Measurements from ENCODE around the gene MAS1L. TPM values are rescaled to one million over a fixed set of nuclear protein-coding genes. Genes with fewer than 3 reads are reported as not detected.

Gene MAS1L, protein sequence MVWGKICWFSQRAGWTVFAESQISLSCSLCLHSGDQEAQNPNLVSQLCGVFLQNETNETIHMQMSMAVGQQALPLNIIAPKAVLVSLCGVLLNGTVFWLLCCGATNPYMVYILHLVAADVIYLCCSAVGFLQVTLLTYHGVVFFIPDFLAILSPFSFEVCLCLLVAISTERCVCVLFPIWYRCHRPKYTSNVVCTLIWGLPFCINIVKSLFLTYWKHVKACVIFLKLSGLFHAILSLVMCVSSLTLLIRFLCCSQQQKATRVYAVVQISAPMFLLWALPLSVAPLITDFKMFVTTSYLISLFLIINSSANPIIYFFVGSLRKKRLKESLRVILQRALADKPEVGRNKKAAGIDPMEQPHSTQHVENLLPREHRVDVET
- not detected for total RNA-seq (ENCODE audit: unreplicated experiment)
- long read RNA-seq, result 0 reads

DNA sequence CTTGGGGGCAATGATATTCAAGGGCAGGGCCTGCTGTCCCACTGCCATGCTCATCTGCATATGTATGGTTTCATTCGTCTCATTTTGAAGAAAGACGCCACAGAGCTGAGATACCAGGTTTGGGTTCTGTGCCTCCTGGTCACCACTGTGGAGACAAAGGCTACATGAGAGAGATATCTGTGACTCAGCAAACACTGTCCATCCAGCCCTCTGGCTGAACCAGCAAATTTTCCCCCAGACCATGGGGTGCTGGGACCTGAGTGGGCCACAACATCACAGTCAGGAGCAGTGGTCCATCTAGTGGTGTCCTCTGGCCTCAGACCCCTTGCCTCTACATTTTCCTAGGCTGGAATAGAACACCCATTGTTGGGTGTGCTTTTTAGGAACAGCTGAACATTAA, at the start of gene MAS1L:
Gene MAS1L (minus strand): TSS at position 297 of the 400 bp plus-strand sequence. CDS start 54 bp downstream, at position 243.
- no peak for DNase-seq (ENCODE audit: low spot score)
- TF ChIP-seq, protein P1, sequence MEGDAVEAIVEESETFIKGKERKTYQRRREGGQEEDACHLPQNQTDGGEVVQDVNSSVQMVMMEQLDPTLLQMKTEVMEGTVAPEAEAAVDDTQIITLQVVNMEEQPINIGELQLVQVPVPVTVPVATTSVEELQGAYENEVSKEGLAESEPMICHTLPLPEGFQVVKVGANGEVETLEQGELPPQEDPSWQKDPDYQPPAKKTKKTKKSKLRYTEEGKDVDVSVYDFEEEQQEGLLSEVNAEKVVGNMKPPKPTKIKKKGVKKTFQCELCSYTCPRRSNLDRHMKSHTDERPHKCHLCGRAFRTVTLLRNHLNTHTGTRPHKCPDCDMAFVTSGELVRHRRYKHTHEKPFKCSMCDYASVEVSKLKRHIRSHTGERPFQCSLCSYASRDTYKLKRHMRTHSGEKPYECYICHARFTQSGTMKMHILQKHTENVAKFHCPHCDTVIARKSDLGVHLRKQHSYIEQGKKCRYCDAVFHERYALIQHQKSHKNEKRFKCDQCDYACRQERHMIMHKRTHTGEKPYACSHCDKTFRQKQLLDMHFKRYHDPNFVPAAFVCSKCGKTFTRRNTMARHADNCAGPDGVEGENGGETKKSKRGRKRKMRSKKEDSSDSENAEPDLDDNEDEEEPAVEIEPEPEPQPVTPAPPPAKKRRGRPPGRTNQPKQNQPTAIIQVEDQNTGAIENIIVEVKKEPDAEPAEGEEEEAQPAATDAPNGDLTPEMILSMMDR (IDR thresholded peaks at IDR 0.05; ENCODE audit: unreplicated experiment), result no peak
- Mint-ChIP-seq H3K4me1 (ENCODE audit: unreplicated experiment) (peaks cover 1% of the 10 kb centered on the region), H3K9me3 (ENCODE audit: unreplicated experiment) (no peaks in the 10 kb centered on the region), H3K27ac (ENCODE audit: unreplicated experiment) (no peak within 1 kb of the TSS), H3K4me3 (ENCODE audit: unreplicated experiment) (no peak within 1 kb of the TSS), H3K36me3 (ENCODE audit: low read depth, unreplicated experiment) (no peaks in the 10 kb centered on the region), H3K27me3 (ENCODE audit: unreplicated experiment) (no peaks in the 10 kb centered on the region)

DNA sequence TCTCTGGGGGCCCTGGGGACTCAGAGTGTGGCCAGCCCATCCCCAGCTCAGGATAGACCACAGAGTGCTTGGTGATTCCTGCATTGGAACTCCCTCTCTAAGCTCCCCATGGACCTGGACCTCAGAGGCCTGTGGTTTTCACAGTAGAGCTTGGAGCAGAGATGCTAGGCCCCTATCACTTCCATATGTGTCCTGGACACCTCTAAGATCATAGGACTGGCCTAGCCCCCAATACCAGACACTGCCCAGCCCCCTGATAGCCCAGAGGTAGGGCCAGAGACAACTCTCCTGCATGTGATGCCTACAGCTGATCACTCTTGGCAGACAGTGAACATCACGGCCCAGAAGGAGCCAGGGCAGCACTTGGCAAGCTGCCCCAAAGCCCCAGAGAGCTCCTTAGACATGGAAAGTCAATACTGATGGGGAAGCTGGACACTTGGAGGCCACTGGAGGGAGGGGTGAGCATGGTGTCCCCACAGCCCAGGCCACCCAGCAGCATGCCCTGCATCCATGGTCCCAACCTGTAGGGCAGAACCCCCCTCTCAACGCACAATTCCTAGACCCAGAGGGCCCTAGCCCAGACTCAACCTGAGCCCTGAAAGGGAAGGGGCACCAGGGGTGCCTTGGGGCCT, 44.7 kb upstream of the MAS1L start:
- Mint-ChIP-seq H3K27ac (ENCODE audit: unreplicated experiment) (no peak overlapping the region), H3K4me1 (ENCODE audit: unreplicated experiment) (no peaks in the 10 kb centered on the region), H3K36me3 (ENCODE audit: low read depth, unreplicated experiment) (no peaks in the 10 kb centered on the region), H3K27me3 (ENCODE audit: unreplicated experiment) (peaks cover 5% of the 10 kb centered on the region), H3K4me3 (ENCODE audit: unreplicated experiment) (no peak overlapping the region), H3K9me3 (ENCODE audit: unreplicated experiment) (no peaks in the 10 kb centered on the region)
- TF ChIP-seq, protein P1 (IDR thresholded peaks at IDR 0.05; ENCODE audit: unreplicated experiment), result no peak
- DNase-seq (ENCODE audit: low spot score), result no peak

DNA sequence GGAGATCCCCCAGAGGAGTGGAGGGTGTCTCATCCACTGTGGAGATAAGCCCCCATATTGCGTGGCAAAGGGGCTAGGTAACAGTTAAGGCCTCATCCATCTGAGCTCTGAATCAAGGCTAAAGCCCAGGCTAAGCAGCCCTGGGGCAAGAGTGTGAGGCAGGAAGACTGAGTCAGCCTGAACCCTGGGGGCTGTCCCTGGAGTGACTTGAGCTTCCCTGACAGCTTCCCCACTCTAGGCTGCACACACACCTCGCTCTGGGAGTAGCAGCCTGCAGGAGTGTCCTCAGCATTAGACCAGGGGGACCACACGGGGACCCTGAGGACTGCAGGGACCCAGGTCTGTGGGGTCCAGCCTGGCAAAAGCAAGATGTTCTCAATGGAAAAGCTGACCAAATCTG, 43.9 kb upstream of the MAS1L start:
- Mint-ChIP-seq H3K9me3 (ENCODE audit: unreplicated experiment) (no peaks in the 10 kb centered on the region), H3K4me1 (ENCODE audit: unreplicated experiment) (no peaks in the 10 kb centered on the region), H3K27ac (ENCODE audit: unreplicated experiment) (no peak overlapping the region), H3K4me3 (ENCODE audit: unreplicated experiment) (no peak overlapping the region), H3K36me3 (ENCODE audit: low read depth, unreplicated experiment) (no peaks in the 10 kb centered on the region), H3K27me3 (ENCODE audit: unreplicated experiment) (peaks cover 3% of the 10 kb centered on the region)
- TF ChIP-seq, protein P1 (IDR thresholded peaks at IDR 0.05; ENCODE audit: unreplicated experiment), result no peak
- no peak for DNase-seq (ENCODE audit: low spot score)

DNA sequence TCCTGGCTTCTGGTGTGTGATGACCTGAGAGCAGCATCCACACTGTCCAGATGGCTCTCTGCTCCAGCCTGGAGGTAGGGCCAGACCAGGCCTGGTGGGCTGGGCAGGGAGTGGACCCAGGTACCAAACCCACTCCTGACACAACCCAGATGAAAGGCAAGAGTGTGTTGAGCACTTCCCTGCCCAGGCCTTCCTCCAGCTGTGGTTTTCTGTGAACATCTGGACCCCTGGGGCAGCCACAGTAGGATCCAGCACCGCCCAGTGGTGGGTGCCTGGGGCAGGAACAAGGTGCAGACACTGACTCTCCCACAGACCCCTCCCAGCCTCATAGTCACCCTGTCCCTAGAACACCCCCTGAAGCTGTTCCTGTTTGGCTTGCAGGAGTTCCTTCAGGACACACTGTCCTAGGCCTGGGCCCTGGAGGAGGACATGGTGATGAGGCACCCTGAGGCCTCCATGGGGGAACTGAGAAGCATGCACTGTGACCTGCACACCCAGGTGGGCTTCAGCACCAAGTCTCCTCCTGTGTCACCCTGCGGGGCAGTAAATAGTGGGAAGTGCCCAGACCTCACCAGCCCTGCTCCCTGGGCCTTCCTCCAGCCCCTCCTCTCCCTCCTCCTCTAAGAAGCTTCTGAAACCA, 43.0 kb upstream of the MAS1L start:
- Mint-ChIP-seq H3K36me3 (ENCODE audit: low read depth, unreplicated experiment) (no peaks in the 10 kb centered on the region), H3K4me1 (ENCODE audit: unreplicated experiment) (no peaks in the 10 kb centered on the region), H3K27ac (ENCODE audit: unreplicated experiment) (no peak overlapping the region), H3K27me3 (ENCODE audit: unreplicated experiment) (peaks cover 3% of the 10 kb centered on the region), H3K4me3 (ENCODE audit: unreplicated experiment) (no peak overlapping the region), H3K9me3 (ENCODE audit: unreplicated experiment) (no peaks in the 10 kb centered on the region)
- TF ChIP-seq, protein P1 (IDR thresholded peaks at IDR 0.05; ENCODE audit: unreplicated experiment), result no peak
- DNase-seq (ENCODE audit: low spot score), result no peak

Measured in endothelial cell (in vitro differentiated cells).